Measurements from ENCODE around the gene GNG8. TPM values are rescaled to one million over a fixed set of nuclear protein-coding genes. Genes with fewer than 3 reads are reported as not detected.

Gene GNG8
- total RNA-seq, 1 experiment from 2014 or later: not detected

DNA sequence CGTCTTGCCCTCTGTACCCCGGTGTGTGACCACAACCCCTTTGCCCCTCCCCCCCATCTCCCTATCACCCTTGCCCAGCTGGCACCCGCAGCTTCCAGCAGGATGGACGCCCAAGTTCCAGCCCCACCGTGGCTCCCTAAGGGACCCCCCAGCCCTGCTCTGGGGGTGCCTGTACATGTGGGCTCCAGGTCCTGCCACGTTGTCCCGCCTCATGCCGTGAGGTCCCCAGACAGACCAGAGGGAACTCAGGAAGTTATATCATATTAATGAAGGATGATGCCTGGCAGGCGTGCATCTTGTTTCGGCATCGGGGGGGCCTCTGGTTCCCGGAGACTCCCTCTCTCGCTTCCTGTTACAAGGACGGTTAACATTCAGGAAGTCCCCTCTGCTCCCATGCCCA lies 9.6 kb downstream of the GNG8 start:
- no peak overlapping the region for H3K23ac ChIP-seq (ENCODE audit: insufficient read length, low read depth, low read length)
- H3K4me3 Mint-ChIP-seq: no peak overlapping the region; a peak in 1 of 5 replicates
- no peaks in the 10 kb centered on the region; a peak in 2 of 5 replicates for H3K9me3 Mint-ChIP-seq
- no peak overlapping the region for H3K9ac ChIP-seq (ENCODE audit: extremely low read depth, insufficient read length, low read length)
- no peak overlapping the region for H2BK15ac ChIP-seq (ENCODE audit: low read depth, low read length)
- no peaks in the 10 kb centered on the region for H3K36me3 Mint-ChIP-seq (ENCODE audit: insufficient read depth in 1 of 3, low read depth in 3 of 3)
- H3K9me3 ChIP-seq (ENCODE audit: control insufficient read depth, low read depth, low read length): no peaks in the 10 kb centered on the region
- H3K23me2 ChIP-seq (ENCODE audit: insufficient read length, low read depth, low read length, poor library complexity, severe bottlenecking): no peaks in the 10 kb centered on the region
- H3K4me1 Mint-ChIP-seq: peaks cover 10 to 24% of the 10 kb centered on the region in 2 experiments
- WGBS (ENCODE audit: extremely low coverage, insufficient read length, low lambda C conversion rate): no CpG with 5 or more reads among the region's 14 CpGs
- no peak for DNase-seq
- H3K4ac ChIP-seq (ENCODE audit: low read depth, low read length): no peak overlapping the region
- H3K79me2 ChIP-seq (ENCODE audit: insufficient read depth, low read length): no peaks in the 10 kb centered on the region
- H4K20me1 ChIP-seq (ENCODE audit: control insufficient read depth, insufficient read depth, insufficient read length): no peaks in the 10 kb centered on the region
- H3K4me1 ChIP-seq (ENCODE audit: insufficient read depth, low read length): peaks cover 7% of the 10 kb centered on the region; the same call in 1 of the 2 replicates
- H2BK120ac ChIP-seq (ENCODE audit: low read depth, low read length, poor library complexity, severe bottlenecking): no peak overlapping the region
- no peak overlapping the region for H2BK12ac ChIP-seq (ENCODE audit: insufficient read length, low read depth, low read length)
- H2BK20ac ChIP-seq (ENCODE audit: low read depth, low read length, poor library complexity, severe bottlenecking): no peak overlapping the region
- H3K27ac Mint-ChIP-seq: no peak overlapping the region
- H4K8ac ChIP-seq (replicated peaks; ENCODE audit: insufficient read length, low read depth, low read length): no peak overlapping the region
- H2BK5ac ChIP-seq (ENCODE audit: insufficient read length, low read length): no peak overlapping the region
- H4K91ac ChIP-seq (ENCODE audit: insufficient read length, low read depth, low read length): no peak overlapping the region
- H3K27me3 Mint-ChIP-seq (ENCODE audit: low read depth): peaks cover 8% of the 10 kb centered on the region
- no peak overlapping the region for H3K18ac ChIP-seq (ENCODE audit: insufficient read length, low read depth, low read length)
- H3K27me3 ChIP-seq (ENCODE audit: insufficient read depth, low read length): peaks cover 3% of the 10 kb centered on the region; the same call in 1 of the 2 replicates
- no peak overlapping the region for H3T11ph ChIP-seq (ENCODE audit: low read length)
- no peak overlapping the region for H2AFZ ChIP-seq (ENCODE audit: low read length)
- TF ChIP-seq, protein P1, sequence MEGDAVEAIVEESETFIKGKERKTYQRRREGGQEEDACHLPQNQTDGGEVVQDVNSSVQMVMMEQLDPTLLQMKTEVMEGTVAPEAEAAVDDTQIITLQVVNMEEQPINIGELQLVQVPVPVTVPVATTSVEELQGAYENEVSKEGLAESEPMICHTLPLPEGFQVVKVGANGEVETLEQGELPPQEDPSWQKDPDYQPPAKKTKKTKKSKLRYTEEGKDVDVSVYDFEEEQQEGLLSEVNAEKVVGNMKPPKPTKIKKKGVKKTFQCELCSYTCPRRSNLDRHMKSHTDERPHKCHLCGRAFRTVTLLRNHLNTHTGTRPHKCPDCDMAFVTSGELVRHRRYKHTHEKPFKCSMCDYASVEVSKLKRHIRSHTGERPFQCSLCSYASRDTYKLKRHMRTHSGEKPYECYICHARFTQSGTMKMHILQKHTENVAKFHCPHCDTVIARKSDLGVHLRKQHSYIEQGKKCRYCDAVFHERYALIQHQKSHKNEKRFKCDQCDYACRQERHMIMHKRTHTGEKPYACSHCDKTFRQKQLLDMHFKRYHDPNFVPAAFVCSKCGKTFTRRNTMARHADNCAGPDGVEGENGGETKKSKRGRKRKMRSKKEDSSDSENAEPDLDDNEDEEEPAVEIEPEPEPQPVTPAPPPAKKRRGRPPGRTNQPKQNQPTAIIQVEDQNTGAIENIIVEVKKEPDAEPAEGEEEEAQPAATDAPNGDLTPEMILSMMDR (conservative IDR thresholded peaks at IDR 0.05): no peak
- no peak overlapping the region for H3K14ac ChIP-seq (ENCODE audit: insufficient read depth, low read length)
- no peak overlapping the region for H3K27ac ChIP-seq (ENCODE audit: insufficient read length, low read depth, low read length)
- H3K56ac ChIP-seq (ENCODE audit: insufficient read length, low read depth, low read length): no peak overlapping the region
- no peak overlapping the region for H3K4me2 ChIP-seq (ENCODE audit: insufficient read depth, insufficient read length, low read length)
- no peak overlapping the region for H2AK5ac ChIP-seq (ENCODE audit: insufficient read length, low read length)
- no peak overlapping the region for H4K5ac ChIP-seq (ENCODE audit: insufficient read length, low read depth, low read length)
- H3K79me1 ChIP-seq (ENCODE audit: insufficient read depth, low read depth, low read length, poor library complexity, severe bottlenecking): no peaks in the 10 kb centered on the region
